Fibroblast of lung (primary cell): ENCODE results near the gene ACP4.

Experiments
- CTCF ChIP-seq, 2 donors: IDR thresholded peaks in 1 of 2; conservative IDR thresholded peaks in 1 of 2; 1 replicate in 1 of 2; 2 replicates in 1 of 2; pipeline ENCODE4 v1.5.1; 2011 to 2012; ENCODE audit warnings: low read length in 2 of 2, control low read depth in 1 of 2, inconsistent platforms in 1 of 2, low read depth in 1 of 2, mild to moderate bottlenecking in 1 of 2
- EZH2 ChIP-seq: IDR thresholded peaks from 2 replicates; pipeline ENCODE4 v1.5.1; 2012; ENCODE audit warnings: low read length, control low read depth, mild to moderate bottlenecking; ENCODE audit errors: missing control alignments

GRCh38 chr19:50745221-50745620 lies 45.0 kb upstream of the ACP4 start:
- TF ChIP-seq CTCF (conservative IDR thresholded peaks at IDR 0.05 in 1 of 2, IDR thresholded peaks at IDR 0.05 in 1 of 2; ENCODE audit: low read depth in 1 of 2, low read length in 2 of 2) (no peak), EZH2 (no peak)
